Measurements from ENCODE around the gene TFPT.

GRCh38 chr19:54133957-54134590 lies 18.6 kb upstream of the TFPT start:
- TF ChIP-seq CTCF (IDR thresholded peaks at IDR 0.05) (no peak), POLR2A (IDR thresholded peaks at IDR 0.05) (no peak), POLR2AphosphoS5 (IDR thresholded peaks at IDR 0.05) (no peak)

Measured in sigmoid colon (tissue), 4 donors.